Measurements from ENCODE around the gene FSTL4. TPM values are rescaled to one million over a fixed set of nuclear protein-coding genes. Genes with fewer than 3 reads are reported as not detected.

FSTL4 gene
- polyA plus RNA-seq, 4 donors: 0.25 to 1.5 TPM; not detected in 2

DNA sequence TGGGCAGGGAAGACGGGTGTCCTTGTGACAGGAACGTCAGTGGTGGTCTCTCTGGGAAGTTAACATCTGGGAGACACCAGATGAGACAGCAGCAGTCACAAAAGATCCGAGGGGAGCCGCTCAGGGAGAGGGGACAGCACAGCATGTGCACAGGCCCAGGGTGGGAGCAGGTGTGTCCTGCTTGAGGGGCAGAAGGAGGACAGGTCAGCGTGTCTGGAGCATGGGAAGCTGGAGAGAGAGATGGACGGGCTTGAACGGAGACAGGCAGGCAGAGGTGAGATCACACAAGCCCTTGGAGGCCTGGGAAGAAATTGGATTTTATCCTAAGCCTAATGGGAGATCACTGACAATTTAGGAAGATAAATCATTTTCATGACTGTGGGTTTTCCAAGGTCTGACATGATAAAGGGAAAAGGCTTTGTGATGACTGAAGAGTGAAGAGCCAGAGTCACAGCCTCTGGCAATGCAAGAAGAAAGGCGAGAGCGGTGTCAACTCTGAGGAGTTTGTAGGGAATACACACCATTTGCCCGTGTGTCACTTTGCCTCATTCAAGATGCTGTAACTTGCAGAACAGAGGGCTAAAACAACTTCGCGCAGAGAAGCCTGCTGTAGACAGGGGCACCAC is 88.3 kb downstream of the FSTL4 start:
- H3K36me3 ChIP-seq (ENCODE audit: control insufficient read depth in 3 of 3, insufficient read depth in 2 of 3, low read depth in 1 of 3, low read length in 3 of 3): no peaks in the 10 kb centered on the region
- no peaks in the 10 kb centered on the region for H3K27me3 ChIP-seq (ENCODE audit: control insufficient read depth in 3 of 3, insufficient read depth in 3 of 3, low read length in 3 of 3)
- no peak overlapping the region for H3K27ac ChIP-seq (ENCODE audit: low read depth in 1 of 3, low read length in 2 of 3)
- no peak for DNase-seq
- FAIRE-seq: no peak
- no peaks in the 10 kb centered on the region for H3K4me1 ChIP-seq (ENCODE audit: control insufficient read depth in 3 of 3, insufficient read depth in 2 of 3, low read depth in 1 of 3, low read length in 2 of 3)
- H3K9me3 ChIP-seq (ENCODE audit: control insufficient read depth in 2 of 2, insufficient read depth in 1 of 2, low read depth in 1 of 2, low read length in 1 of 2): no peaks in the 10 kb centered on the region
- H3K4me3 ChIP-seq (ENCODE audit: low read depth in 1 of 3, low read length in 3 of 3): no peak overlapping the region
- 84 to 88% (median 87%) methylated on average over 12 of the region's 12 CpGs for WGBS, 3 donors

DNA sequence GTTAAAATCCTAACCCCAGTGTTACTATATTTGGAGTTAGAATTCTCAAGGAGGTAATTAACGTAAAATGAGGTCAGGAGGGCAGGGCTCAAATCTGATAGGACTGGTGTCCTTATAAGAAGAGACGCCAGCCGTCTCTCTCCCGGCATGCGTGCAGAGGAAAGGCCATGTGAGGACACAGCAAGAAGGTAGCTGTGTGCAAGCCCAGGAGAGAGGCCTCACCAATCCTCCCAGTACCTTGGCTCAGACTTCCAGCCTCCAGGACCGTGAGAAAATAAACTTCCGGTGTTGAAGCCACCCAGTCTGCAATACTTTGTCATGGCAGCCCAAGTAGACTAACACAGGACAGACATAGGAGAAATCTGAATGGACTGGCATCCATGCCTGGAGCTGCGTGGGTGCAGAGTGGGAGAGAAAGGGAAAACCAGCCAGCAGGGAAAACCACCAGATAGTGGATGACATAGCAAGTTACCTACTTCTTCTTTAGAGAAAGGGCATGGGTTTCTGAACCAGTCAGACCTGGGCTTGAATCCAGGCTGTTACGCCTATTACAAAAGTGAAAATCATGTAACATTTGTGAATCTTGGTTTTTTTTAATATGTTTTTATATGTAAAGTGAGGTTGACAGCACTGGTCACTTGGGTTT is 89.2 kb downstream of the FSTL4 start:
- Histone ChIP-seq H3K4me3 (ENCODE audit: low read depth in 1 of 3, low read length in 3 of 3) (no peak overlapping the region), H3K36me3 (ENCODE audit: control insufficient read depth in 3 of 3, insufficient read depth in 2 of 3, low read depth in 1 of 3, low read length in 3 of 3) (no peaks in the 10 kb centered on the region), H3K27me3 (ENCODE audit: control insufficient read depth in 3 of 3, insufficient read depth in 3 of 3, low read length in 3 of 3) (no peaks in the 10 kb centered on the region), H3K9me3 (ENCODE audit: control insufficient read depth in 2 of 2, insufficient read depth in 1 of 2, low read depth in 1 of 2, low read length in 1 of 2) (no peaks in the 10 kb centered on the region), H3K4me1 (ENCODE audit: control insufficient read depth in 3 of 3, insufficient read depth in 2 of 3, low read depth in 1 of 3, low read length in 2 of 3) (no peaks in the 10 kb centered on the region), H3K27ac (ENCODE audit: low read depth in 1 of 3, low read length in 2 of 3) (no peak overlapping the region)
- 53 to 72% (median 55%) methylated on average over 9 of the region's 9 CpGs for WGBS, 3 donors
- FAIRE-seq (no peak), DNase-seq (no peak)

DNA sequence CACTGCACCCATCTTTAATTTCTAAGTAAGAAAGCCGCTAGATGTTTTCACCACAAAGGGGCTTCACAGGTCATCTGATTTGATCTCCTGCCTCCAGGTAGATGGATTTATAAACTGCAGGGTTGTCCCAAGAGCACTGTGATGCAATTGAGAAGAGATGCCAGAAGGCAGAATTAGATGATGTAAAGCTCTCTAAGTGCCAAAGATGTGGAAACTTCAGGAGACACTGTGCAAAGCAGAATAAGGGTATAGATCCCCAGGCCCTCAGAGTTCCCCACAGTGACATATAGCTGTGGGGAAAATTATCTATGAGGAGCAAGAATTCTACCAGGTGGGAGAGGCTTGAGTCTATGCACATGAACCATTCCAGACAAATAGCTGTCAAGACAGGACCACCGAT is 90.5 kb downstream of the FSTL4 start:
- FAIRE-seq: no peak
- no peaks in the 10 kb centered on the region for H3K4me1 ChIP-seq (ENCODE audit: control insufficient read depth in 3 of 3, insufficient read depth in 2 of 3, low read depth in 1 of 3, low read length in 2 of 3)
- DNase-seq: no peak
- H3K36me3 ChIP-seq (ENCODE audit: control insufficient read depth in 3 of 3, insufficient read depth in 2 of 3, low read depth in 1 of 3, low read length in 3 of 3): no peaks in the 10 kb centered on the region
- H3K27ac ChIP-seq (ENCODE audit: low read depth in 1 of 3, low read length in 2 of 3): no peak overlapping the region
- no peaks in the 10 kb centered on the region for H3K9me3 ChIP-seq (ENCODE audit: control insufficient read depth in 2 of 2, insufficient read depth in 1 of 2, low read depth in 1 of 2, low read length in 1 of 2)
- WGBS, 3 donors: 88 to 90% (median 88%) methylated on average over 2 of the region's 2 CpGs
- no peak overlapping the region for H3K4me3 ChIP-seq (ENCODE audit: low read depth in 1 of 3, low read length in 3 of 3)
- no peaks in the 10 kb centered on the region for H3K27me3 ChIP-seq (ENCODE audit: control insufficient read depth in 3 of 3, insufficient read depth in 3 of 3, low read length in 3 of 3)

- WGBS, 3 donors: 41 to 64% (median 54%) methylated on average over 2 of the region's 2 CpGs
- Histone ChIP-seq H3K27me3 (ENCODE audit: control insufficient read depth in 3 of 3, insufficient read depth in 3 of 3, low read length in 3 of 3) (no peaks in the 10 kb centered on the region), H3K27ac (ENCODE audit: low read depth in 1 of 3, low read length in 2 of 3) (no peak overlapping the region), H3K36me3 (ENCODE audit: control insufficient read depth in 3 of 3, insufficient read depth in 2 of 3, low read depth in 1 of 3, low read length in 3 of 3) (no peaks in the 10 kb centered on the region), H3K4me3 (ENCODE audit: low read depth in 1 of 3, low read length in 3 of 3) (no peak overlapping the region), H3K4me1 (ENCODE audit: control insufficient read depth in 3 of 3, insufficient read depth in 2 of 3, low read depth in 1 of 3, low read length in 2 of 3) (no peaks in the 10 kb centered on the region), H3K9me3 (ENCODE audit: control insufficient read depth in 2 of 2, insufficient read depth in 1 of 2, low read depth in 1 of 2, low read length in 1 of 2) (no peaks in the 10 kb centered on the region)
- FAIRE-seq (no peak), DNase-seq (no peak)
Observed at GRCh38 chr5:133520991-133521706, 91.2 kb downstream of the FSTL4 start.

DNA sequence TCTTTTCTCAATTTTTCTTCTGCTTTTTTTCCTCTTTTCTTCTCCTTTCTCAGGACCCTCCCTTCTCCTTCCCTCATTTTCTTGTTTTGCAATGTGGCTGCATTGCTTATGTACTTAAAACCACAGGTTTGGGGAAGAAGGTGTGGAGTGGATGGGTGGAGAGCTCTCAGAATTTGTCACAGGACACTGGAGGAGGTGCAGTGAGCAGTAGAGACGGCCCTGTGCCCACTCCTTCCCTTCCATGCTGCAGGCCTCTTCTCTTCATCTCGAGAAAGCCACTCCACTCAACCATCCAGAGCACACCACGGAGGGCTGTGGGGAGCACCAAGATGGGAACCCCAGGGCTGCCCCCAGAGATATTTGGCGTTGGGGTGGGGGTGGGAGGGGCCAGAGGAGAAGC is 92.3 kb downstream of the FSTL4 start:
- H3K27ac ChIP-seq (ENCODE audit: low read depth in 1 of 3, low read length in 2 of 3): no peak overlapping the region
- no peak for FAIRE-seq
- WGBS, 3 donors: 47 to 65% (median 60%) methylated on average over 4 of the region's 4 CpGs
- H3K36me3 ChIP-seq (ENCODE audit: control insufficient read depth in 3 of 3, insufficient read depth in 2 of 3, low read depth in 1 of 3, low read length in 3 of 3): no peaks in the 10 kb centered on the region
- no peak for DNase-seq
- no peaks in the 10 kb centered on the region for H3K9me3 ChIP-seq (ENCODE audit: control insufficient read depth in 2 of 2, insufficient read depth in 1 of 2, low read depth in 1 of 2, low read length in 1 of 2)
- H3K4me1 ChIP-seq (ENCODE audit: control insufficient read depth in 3 of 3, insufficient read depth in 2 of 3, low read depth in 1 of 3, low read length in 2 of 3): no peaks in the 10 kb centered on the region
- no peaks in the 10 kb centered on the region for H3K27me3 ChIP-seq (ENCODE audit: control insufficient read depth in 3 of 3, insufficient read depth in 3 of 3, low read length in 3 of 3)
- no peak overlapping the region for H3K4me3 ChIP-seq (ENCODE audit: low read depth in 1 of 3, low read length in 3 of 3)

GRCh38 chr5:133519191-133519590 is 93.2 kb downstream of the FSTL4 start:
- Histone ChIP-seq H3K9me3 (ENCODE audit: control insufficient read depth in 2 of 2, insufficient read depth in 1 of 2, low read depth in 1 of 2, low read length in 1 of 2) (no peaks in the 10 kb centered on the region), H3K27ac (ENCODE audit: low read depth in 1 of 3, low read length in 2 of 3) (no peak overlapping the region), H3K27me3 (ENCODE audit: control insufficient read depth in 3 of 3, insufficient read depth in 3 of 3, low read length in 3 of 3) (no peaks in the 10 kb centered on the region), H3K4me1 (ENCODE audit: control insufficient read depth in 3 of 3, insufficient read depth in 2 of 3, low read depth in 1 of 3, low read length in 2 of 3) (no peaks in the 10 kb centered on the region), H3K36me3 (ENCODE audit: control insufficient read depth in 3 of 3, insufficient read depth in 2 of 3, low read depth in 1 of 3, low read length in 3 of 3) (no peaks in the 10 kb centered on the region), H3K4me3 (ENCODE audit: low read depth in 1 of 3, low read length in 3 of 3) (no peak overlapping the region)
- DNase-seq (no peak), FAIRE-seq (no peak)
- 81 to 87% (median 84%) methylated on average over 8 of the region's 8 CpGs for WGBS, 3 donors

- no peaks in the 10 kb centered on the region for H3K4me1 ChIP-seq (ENCODE audit: control insufficient read depth in 3 of 3, insufficient read depth in 2 of 3, low read depth in 1 of 3, low read length in 2 of 3)
- H3K27me3 ChIP-seq (ENCODE audit: control insufficient read depth in 3 of 3, insufficient read depth in 3 of 3, low read length in 3 of 3): no peaks in the 10 kb centered on the region
- H3K4me3 ChIP-seq (ENCODE audit: low read depth in 1 of 3, low read length in 3 of 3): no peak overlapping the region
- DNase-seq (no peak), FAIRE-seq (no peak)
- no peak overlapping the region for H3K27ac ChIP-seq (ENCODE audit: low read depth in 1 of 3, low read length in 2 of 3)
- 45 to 75% (median 75%) methylated on average over 1 of the region's 1 CpG for WGBS, 3 donors
- no peaks in the 10 kb centered on the region for H3K9me3 ChIP-seq (ENCODE audit: control insufficient read depth in 2 of 2, insufficient read depth in 1 of 2, low read depth in 1 of 2, low read length in 1 of 2)
- no peaks in the 10 kb centered on the region for H3K36me3 ChIP-seq (ENCODE audit: control insufficient read depth in 3 of 3, insufficient read depth in 2 of 3, low read depth in 1 of 3, low read length in 3 of 3)
Observed at GRCh38 chr5:133514456-133514855, 97.9 kb downstream of the FSTL4 start.

DNA sequence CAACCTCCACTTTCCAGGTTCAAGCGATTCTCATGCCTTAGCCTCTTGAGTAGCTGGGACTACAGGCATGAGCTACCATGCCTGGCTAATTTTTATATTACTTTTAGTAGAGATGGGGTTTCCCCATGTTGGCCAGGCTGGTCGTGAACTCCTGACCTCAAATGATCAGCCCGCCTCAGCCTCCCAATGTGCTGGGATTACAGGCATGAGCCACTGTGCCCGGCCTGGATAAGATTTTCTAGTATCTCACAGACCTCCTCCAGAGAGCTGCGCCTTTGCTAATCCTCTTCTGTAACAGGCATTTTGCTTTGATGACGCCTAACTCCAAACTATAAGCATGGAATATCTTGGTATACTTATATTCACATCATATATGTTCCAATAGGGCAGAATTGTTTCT is 99.4 kb downstream of the FSTL4 start:
- Histone ChIP-seq H3K4me3 (ENCODE audit: low read depth in 1 of 3, low read length in 3 of 3) (no peak overlapping the region), H3K9me3 (ENCODE audit: control insufficient read depth in 2 of 2, insufficient read depth in 1 of 2, low read depth in 1 of 2, low read length in 1 of 2) (no peaks in the 10 kb centered on the region), H3K27ac (ENCODE audit: low read depth in 1 of 3, low read length in 2 of 3) (no peak overlapping the region), H3K36me3 (ENCODE audit: control insufficient read depth in 3 of 3, insufficient read depth in 2 of 3, low read depth in 1 of 3, low read length in 3 of 3) (no peaks in the 10 kb centered on the region), H3K27me3 (ENCODE audit: control insufficient read depth in 3 of 3, insufficient read depth in 3 of 3, low read length in 3 of 3) (no peaks in the 10 kb centered on the region), H3K4me1 (ENCODE audit: control insufficient read depth in 3 of 3, insufficient read depth in 2 of 3, low read depth in 1 of 3, low read length in 2 of 3) (no peaks in the 10 kb centered on the region)
- FAIRE-seq (no peak), DNase-seq (no peak)
- WGBS, 3 donors: 79 to 87% (median 83%) methylated on average over 6 of the region's 6 CpGs

All from small intestine (tissue), 7 donors.